AG09309 (cell line): ENCODE results near the gene LINC00237.

Source experiments
- DNase-seq: peaks from one replicate; pipeline ENCODE4 v3.0.0-alpha.2; 2010; ENCODE audit warnings: low read depth
- H3K4me3 ChIP-seq: 2 replicates; pipeline ENCODE4 v1.5.1; 2011; ENCODE audit warnings: mild to moderate bottlenecking, low read depth, low read length, moderate library complexity; ENCODE audit not compliant: control insufficient read depth
- TF ChIP-seq, protein P1 (sequence below): IDR thresholded peaks from 2 replicates; pipeline ENCODE4 v1.5.1; 2011; ENCODE audit warnings: mild to moderate bottlenecking, low read depth, low read length, inconsistent platforms; ENCODE audit not compliant: insufficient read depth, control insufficient read depth; ENCODE audit errors: missing control alignments

The LINC00237 gene

DNA sequence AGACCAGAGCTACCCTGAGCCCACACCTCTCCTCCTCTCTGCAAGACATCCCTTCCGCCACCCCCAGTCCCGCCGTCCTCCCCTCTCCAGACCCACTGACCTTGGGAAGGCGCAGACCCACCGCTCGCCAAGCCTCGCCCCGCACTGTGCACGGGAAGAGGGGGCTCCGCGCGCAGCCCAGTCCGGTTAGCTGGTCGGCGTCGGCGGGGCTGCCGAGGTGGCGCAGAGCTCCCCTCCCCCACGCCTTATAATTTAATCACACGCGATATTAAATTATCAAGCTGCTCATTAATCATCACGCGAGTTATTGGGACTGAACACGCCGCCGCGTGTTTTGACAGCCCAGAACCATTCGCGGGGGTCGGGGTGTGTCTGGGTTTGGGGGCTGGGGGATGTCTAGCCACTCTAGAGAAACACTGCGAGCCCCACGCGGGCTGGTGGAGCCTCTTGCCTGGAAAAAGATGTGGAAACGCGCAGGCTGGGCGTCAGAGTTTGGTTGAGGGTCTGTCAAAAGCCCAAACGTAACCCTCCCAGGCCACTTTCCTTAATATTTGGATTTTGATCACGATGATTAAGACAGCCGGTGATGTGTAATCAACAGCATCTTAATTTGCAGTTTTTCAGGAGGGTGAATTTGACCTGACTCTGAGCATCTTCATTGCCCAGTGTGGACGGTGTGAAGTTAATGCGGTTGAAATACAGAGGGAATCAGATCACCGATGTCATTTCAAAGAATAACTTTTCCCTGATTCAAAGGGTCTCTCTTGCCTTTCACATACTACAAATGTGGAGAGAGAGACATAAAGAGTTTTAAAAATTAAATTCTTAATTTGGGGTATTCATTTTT, at the start of gene LINC00237:
Gene LINC00237, minus strand, starts transcription at position 188 of the 847 bp plus-strand sequence.
- TF ChIP-seq, protein P1, sequence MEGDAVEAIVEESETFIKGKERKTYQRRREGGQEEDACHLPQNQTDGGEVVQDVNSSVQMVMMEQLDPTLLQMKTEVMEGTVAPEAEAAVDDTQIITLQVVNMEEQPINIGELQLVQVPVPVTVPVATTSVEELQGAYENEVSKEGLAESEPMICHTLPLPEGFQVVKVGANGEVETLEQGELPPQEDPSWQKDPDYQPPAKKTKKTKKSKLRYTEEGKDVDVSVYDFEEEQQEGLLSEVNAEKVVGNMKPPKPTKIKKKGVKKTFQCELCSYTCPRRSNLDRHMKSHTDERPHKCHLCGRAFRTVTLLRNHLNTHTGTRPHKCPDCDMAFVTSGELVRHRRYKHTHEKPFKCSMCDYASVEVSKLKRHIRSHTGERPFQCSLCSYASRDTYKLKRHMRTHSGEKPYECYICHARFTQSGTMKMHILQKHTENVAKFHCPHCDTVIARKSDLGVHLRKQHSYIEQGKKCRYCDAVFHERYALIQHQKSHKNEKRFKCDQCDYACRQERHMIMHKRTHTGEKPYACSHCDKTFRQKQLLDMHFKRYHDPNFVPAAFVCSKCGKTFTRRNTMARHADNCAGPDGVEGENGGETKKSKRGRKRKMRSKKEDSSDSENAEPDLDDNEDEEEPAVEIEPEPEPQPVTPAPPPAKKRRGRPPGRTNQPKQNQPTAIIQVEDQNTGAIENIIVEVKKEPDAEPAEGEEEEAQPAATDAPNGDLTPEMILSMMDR, result no peak
- no peak for DNase-seq
- no peak within 1 kb of the TSS for H3K4me3 ChIP-seq

DNA sequence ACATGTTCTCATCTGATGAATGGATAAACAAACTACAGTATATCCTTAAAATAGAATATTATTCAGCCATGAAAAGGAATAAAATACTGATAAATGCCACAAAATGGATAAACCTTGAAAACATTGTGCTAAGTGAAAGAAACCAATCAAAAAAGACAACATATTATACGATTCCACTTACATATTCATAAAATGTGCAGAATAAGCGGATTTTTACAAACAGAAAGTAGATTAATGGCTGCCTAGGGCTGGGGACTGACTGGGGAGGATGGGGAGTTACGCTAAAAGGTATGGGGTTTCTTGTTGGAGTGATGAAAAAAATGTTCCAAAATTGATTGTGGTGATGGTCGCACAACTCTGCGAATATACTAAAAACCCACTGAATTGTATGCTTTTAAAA, 49.1 kb upstream of the LINC00237 start:
- DNase-seq, result no peak
- TF ChIP-seq, protein P1, result no peak

DNA sequence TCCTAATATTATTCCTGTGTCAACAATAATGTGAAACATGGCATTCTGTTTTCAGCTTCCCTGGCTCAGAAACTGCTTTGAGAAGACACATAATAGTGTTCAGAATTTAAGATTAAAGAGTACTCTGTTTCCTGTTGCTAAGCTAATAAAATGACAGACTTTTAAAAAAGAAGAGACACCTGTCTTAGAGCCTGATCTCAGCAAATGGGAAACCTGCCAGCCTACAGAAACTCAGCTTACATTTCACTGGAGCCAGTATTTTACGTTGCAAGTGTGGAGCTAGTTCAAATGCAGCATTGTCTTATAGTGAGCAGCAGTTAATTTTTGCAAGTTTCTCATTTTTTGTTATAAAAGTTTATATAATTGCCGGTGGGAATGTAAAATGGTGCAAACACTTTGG, 48.5 kb upstream of the LINC00237 start:
- DNase-seq, result no peak
- H3K4me3 ChIP-seq, result no peak overlapping the region
- TF ChIP-seq, protein P1, result no peak

More for the DNA sequence above, 49.1 kb upstream of the LINC00237 start:
- H3K4me3 ChIP-seq, result no peak overlapping the region

DNA sequence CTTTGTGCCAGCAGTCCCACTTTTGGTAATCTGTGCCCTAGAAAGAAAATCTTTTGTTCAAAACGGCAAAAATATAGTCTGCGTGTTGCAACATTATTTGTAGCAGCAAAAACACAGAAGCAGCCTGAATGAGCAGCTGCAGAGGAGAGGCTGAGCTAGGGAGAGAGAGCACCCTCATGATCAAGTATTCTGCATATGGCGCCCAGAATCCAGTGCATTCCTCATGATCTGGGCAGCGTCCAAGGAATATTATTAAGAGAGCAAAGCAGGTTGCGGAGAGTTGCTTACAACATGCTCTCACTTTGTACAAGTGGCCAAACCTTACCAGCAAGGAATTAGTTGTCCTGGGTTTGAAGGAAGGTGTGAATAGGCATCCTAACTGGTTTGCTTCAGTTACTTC, 45.6 kb upstream of the LINC00237 start:
- H3K4me3 ChIP-seq, result no peak overlapping the region
- TF ChIP-seq, protein P1, result no peak
- no peak for DNase-seq

DNA sequence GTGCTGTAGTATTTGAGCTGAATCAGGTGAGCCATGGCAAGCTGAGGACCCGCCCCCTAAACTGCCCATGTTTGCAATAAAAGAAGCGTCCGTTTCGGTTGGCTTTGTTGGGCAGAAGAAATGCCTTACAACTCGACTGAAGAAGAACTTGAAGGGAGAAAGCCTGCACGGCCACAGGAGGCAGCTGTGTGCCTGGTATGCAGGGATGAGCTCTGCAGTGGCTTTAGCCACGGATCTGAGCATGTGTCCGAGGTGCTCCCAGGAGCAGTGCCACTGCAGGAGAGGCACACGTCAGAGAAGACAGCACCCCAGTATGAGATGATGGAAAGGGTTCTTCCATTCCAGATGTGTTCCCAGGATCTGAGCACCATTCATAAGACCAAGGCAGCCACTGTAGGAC, 43.2 kb upstream of the LINC00237 start:
- no peak for DNase-seq
- TF ChIP-seq, protein P1, result no peak
- H3K4me3 ChIP-seq, result no peak overlapping the region

DNA sequence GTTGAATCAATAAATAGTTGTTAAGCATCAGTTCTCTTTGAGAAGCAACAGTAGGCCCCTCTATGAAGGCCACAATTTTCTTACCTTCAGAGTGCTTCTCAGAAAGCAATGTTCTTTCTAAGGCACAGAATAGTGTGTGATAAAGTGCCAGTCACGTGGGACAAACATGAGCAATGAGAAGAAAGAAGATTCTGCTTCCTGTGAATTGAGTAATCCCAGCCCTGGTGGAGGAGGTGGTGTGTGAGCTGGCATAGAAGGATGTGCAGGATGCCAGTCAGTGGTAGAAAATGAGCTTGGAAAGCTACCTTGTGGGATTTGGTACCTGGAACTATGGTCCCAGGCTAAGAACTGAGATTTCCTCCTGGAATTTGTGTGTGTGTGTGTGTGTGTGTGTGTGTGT, 41.4 kb upstream of the LINC00237 start:
- no peak for DNase-seq
- H3K4me3 ChIP-seq, result no peak overlapping the region
- TF ChIP-seq, protein P1, result no peak
